MM.1S (cell line): ENCODE measurements around the gene AHCY.

Experiments used
- EZH2phosphoT487 ChIP-seq: fragments of 300-600 bp; sonication (generic); IDR thresholded peaks from 2 replicates; pipeline ENCODE4 v1.6.1; 2018; ENCODE audit warnings: antibody characterized with exemption, low read length
- TF ChIP-seq, protein P1 (sequence below): fragments of 300-600 bp; sonication (generic); IDR thresholded peaks from 2 replicates; pipeline ENCODE4 v1.5.1; 2016; ENCODE audit warnings: antibody characterized with exemption, low read length, mixed read lengths

DNA sequence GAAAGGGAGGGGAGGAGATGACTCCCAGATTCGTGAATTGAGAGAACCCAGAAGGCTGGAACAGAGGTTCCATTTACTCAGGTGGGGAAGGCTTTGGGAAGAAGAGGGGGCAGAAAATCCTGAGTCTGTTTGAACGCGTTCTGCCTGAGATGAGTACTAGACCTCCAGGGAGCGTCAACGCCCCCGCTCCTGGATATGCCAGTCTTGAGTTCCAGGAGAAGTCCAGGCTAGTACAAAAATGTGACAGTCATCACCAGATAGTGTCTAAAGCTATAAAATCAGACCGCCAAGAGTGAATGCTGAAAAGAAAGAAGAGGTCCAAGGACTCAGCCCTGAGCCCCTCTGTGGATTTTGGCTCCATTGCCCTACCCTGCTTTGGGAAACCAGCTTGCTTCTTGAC, 8.6 kb downstream of the AHCY start:
- no peak for TF ChIP-seq EZH2phosphoT487
- TF ChIP-seq, protein P1, sequence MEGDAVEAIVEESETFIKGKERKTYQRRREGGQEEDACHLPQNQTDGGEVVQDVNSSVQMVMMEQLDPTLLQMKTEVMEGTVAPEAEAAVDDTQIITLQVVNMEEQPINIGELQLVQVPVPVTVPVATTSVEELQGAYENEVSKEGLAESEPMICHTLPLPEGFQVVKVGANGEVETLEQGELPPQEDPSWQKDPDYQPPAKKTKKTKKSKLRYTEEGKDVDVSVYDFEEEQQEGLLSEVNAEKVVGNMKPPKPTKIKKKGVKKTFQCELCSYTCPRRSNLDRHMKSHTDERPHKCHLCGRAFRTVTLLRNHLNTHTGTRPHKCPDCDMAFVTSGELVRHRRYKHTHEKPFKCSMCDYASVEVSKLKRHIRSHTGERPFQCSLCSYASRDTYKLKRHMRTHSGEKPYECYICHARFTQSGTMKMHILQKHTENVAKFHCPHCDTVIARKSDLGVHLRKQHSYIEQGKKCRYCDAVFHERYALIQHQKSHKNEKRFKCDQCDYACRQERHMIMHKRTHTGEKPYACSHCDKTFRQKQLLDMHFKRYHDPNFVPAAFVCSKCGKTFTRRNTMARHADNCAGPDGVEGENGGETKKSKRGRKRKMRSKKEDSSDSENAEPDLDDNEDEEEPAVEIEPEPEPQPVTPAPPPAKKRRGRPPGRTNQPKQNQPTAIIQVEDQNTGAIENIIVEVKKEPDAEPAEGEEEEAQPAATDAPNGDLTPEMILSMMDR, result no peak
